Ovary (tissue), 3 donors: Measurements from ENCODE around the gene ELP2.

Source experiments
- CTCF ChIP-seq, 3 donors: fragments of 450-650 bp in 2 of 3; fragments of 200-600 bp in 1 of 3; IDR thresholded peaks; one replicate each; pipeline versions ENCODE4 v1.5.1 to v1.8.0; 2016 to 2022; ENCODE audit warnings: antibody characterized with exemption in 3 of 3, mild to moderate bottlenecking in 1 of 3
- POLR2A ChIP-seq: fragments of 450-650 bp; IDR thresholded peaks from one replicate; pipeline ENCODE4 v1.6.1; 2017; ENCODE audit warnings: antibody characterized with exemption, mild to moderate bottlenecking, moderate library complexity
- donor health status: DM: no; HTN: no; CAD: no.

DNA sequence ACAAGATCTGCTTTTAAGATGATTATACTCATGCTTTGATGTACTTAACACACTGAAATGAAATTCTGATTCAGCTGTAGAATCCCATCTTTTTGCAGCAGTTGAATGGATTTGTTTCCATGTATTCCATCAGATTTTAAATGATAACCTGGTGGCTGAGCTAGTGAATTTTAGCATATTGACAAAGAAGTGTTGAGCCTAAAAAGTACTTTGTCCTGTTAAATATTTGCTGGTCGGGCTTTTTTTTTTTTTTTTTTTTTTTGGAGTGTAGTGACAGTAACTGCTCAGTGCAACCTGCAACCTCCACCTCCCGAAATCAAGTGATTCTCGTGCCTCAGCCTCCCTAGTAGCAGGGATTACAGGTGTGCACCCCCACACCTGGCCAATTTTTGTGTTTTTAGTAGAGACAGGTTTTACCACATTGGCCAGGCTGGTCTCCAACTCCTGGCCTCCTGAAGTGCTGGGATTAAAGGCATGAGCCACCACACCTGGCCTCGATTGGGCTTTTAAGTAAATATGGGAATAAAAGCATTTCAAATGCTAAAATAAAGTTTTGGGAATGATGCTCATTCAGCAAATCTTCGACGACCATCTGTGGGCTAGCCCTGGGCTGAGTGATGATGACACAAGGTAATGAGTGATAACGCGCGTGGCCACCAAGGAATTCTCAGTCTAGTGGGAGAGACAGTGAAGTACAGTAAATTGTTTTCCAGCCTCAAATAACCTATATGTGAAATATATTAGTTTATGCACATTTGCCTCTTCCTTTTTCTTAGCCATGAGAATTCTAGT is 2.2 kb downstream of the ELP2 start:
- TF ChIP-seq CTCF (IDR thresholded peaks at IDR 0.05) (no peak), POLR2A (no peak)
